GOT3 (cell line): ENCODE results near the gene EME2.
A peak's percentile ranks its signal among the peaks of the same experiment; 100 is the strongest.

ENCODE experiments used
- DNase-seq: peaks from one replicate; lab custom pipeline; 2025; ENCODE audit warnings: mixed read lengths; lab: John Stamatoyannopoulos, UW

Gene EME2

GRCh38 chr16:1778200-1779179 is 5.9 kb downstream of the EME2 start:
- DNase-seq, result no peak

GRCh38 chr16:1779234-1779701 is 6.7 kb downstream of the EME2 start:
- no peak for DNase-seq

GRCh38 chr16:1779741-1780676 is 7.4 kb downstream of the EME2 start:
- DNase-seq, result no peak

- DNase-seq, result no peak
Measured at GRCh38 chr16:1780677-1781072, 8.1 kb downstream of the EME2 start.

GRCh38 chr16:1781254-1781653 is 8.6 kb downstream of the EME2 start:
- DNase-seq, result no peak

GRCh38 chr16:1781758-1782407 is 9.3 kb downstream of the EME2 start:
- DNase-seq, result no peak

GRCh38 chr16:1782408-1783264 is 10.0 kb downstream of the EME2 start, which contains the start of the genes NUBP2 and SPSB3:
NUBP2 (plus strand) TSS chr16:1782960; CDS start chr16:1783021, 61 bp downstream.
SPSB3 (minus strand) TSS chr16:1782571; CDS start chr16:1781483, 1,088 bp downstream.
- DNase-seq, result peak; percentile 97

- DNase-seq, result no peak
Measured at GRCh38 chr16:1784977-1785845, 12.6 kb downstream of the EME2 start.

- DNase-seq, result no peak
Measured at GRCh38 chr16:1785846-1786170, 13.2 kb downstream of the EME2 start.

GRCh38 chr16:1786242-1787055 is 13.8 kb downstream of the EME2 start:
- no peak for DNase-seq

GRCh38 chr16:1787056-1787321 is 14.4 kb downstream of the EME2 start:
- no peak for DNase-seq

GRCh38 chr16:1787322-1788094 is 14.9 kb downstream of the EME2 start:
- DNase-seq, result no peak

- no peak for DNase-seq
Measured at GRCh38 chr16:1788095-1788707, 15.6 kb downstream of the EME2 start.

GRCh38 chr16:1788708-1789100 is 16.1 kb downstream of the EME2 start:
- no peak for DNase-seq

GRCh38 chr16:1789643-1790045 is 17.0 kb downstream of the EME2 start:
- no peak for DNase-seq

GRCh38 chr16:1790261-1790610 is 17.6 kb downstream of the EME2 start:
- no peak for DNase-seq

- no peak for DNase-seq
Measured at GRCh38 chr16:1790611-1791255, 18.1 kb downstream of the EME2 start.
